Airway epithelial cell (primary cell): ENCODE data around the gene GLUD1. TPM values are rescaled to one million over a fixed set of nuclear protein-coding genes. Genes with fewer than 3 reads are reported as not detected.

ENCODE experiments used
- total RNA-seq: library from RNA; depleted of rRNA; stranded (reverse); fragments of >200 nt; gene quantifications from 2 replicates; pipeline ENCODE4 v1.2.3, GENCODE V29; 2015

Gene GLUD1
- total RNA-seq: 169 and 182 TPM in 2 replicates

DNA sequence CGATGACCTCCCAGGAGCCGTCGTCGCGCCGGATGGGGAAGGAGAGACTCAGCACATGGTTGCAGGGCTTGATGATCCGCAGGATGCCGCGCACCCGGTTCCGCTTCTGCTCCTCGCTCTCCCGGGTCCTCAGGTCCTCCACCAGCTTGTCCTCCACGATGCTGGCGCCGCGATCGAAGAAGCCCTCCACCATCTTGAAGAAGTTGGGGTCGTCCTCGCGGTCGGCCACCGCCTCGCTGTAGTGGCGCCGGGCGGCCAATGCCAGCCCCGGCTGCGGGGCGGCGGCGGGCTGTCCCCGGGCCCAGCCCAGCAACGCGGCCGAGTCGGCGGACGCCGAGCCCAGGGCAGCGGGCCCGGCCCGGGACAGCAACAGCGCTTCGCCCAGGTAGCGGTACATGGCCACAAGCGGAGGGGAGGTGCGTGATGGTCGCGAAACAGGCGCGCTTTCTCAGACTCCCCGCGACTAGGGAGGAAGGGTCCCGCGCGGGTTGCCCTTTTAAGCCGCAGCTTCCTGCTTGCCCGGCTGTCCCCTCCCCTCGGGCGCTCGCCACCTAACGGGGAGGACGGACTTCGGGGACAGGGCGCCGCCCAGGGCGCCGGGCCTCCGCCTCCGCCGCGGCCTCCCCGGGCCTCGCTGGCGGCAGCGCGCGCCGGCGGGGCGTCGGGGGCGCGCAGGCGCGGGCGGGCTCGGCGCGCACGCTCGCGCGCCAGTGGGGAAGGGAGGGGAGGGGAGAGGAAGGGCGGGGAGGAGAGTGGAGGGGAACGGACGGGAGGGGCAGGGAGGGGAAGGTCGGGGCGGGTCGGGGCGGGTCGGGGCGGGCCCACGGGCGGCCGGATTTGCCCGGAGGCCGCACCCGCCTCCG lies at the start of gene GLUD1, which contains the start of gene SHLD2:
Gene GLUD1, minus strand, starts transcription at position 471 of the 863 bp plus-strand sequence. Its CDS starts 74 bp downstream, at position 397.
Gene SHLD2, plus strand, starts transcription at position 834 of the 863 bp plus-strand sequence. CDS start 56,149 bp downstream, outside the sequence.

GRCh38 chr10:87020056-87020455 lies 74.6 kb downstream of the GLUD1 start, which contains the start of gene FAM25A:
TSS of gene FAM25A (plus strand) at chr10:87020294. CDS start at chr10:87020325, 31 bp downstream.

Other genes starting within 250 kb of the GLUD1 start
- 4.8 and 6.8 TPM in 2 replicates for gene MMRN2, start 137.2 kb downstream of the GLUD1 start, total RNA-seq
- 8.9 and 14.5 TPM in 2 replicates for gene SNCG, start 136.2 kb downstream of the GLUD1 start, total RNA-seq
- gene ADIRF, start 126.4 kb downstream of the GLUD1 start, total RNA-seq: 47.0 and 63.1 TPM in 2 replicates
- 20.3 and 29.8 TPM in 2 replicates for gene FAM25A, start 74.5 kb downstream of the GLUD1 start, total RNA-seq
- gene SHLD2, start 363 bp upstream of the GLUD1 start, total RNA-seq: 13.4 and 15.8 TPM in 2 replicates
- gene NUTM2A, start 130.6 kb upstream of the GLUD1 start, total RNA-seq: 0.93 and 2.4 TPM in 2 replicates